HG03139 (cell line): ENCODE data around the gene MAML3.
"Not testable (repeated sequence)": the region's sequence is repeated elsewhere in the genome, so short reads cannot be mapped to it uniquely, and the experiment has no call there.

Experiments used
- ATAC-seq: cut with Tn5 transposase; IDR thresholded peaks from one replicate; pipeline ENCODE4 v1.9.1; 2021; ENCODE audit not compliant: unreplicated experiment

MAML3 gene

DNA sequence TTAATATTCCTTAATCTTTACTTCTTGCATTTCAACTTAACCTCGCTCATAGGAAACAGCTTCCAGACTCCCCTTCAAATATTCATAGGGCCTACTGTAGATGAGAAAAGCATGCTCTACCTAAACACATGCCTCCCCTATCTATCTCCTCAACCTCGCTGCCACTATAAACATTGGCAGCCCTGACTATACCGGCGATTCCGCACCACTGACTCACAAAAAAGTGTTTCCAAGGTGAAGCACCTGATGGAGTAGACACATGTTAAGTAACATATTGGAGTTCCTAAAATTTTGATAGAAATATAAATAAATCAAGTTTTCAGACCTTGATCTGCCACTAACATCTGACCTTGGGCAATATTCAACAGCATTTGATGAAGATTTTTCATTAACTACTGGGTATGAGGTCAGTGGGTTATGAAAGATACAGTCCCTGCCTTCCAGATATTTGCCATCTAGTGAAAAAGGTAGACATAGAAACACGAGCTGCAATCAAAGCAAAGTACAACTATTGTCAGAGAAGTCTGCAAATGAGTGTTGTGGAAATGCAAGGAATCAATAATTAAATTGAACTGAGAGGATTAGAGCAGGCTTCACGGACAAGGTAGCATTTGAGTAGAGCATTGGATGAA, 184.2 kb downstream of the MAML3 start:
- no peak for ATAC-seq

DNA sequence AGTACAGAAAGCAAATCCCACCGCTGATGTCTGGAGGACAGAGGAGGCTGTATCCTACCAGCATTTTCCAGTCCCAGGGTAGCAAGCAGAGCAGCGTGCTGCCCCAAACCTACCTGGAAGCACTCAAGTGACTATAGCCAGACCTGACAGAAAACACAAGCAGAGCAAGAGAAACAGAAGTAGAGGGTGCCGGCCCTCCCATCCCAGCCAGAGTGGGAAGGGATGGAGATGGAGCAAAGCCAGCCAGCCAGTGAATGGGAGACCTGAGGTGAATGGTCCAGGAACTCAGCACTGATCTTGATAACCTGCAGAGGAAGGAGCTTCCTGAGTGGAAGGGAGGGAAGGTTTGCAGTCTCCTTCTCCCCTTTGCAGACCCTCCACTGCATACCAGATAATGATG, 185.2 kb downstream of the MAML3 start:
- no peak for ATAC-seq

- no peak for ATAC-seq
Observed at GRCh38 chr4:139966383-139966782, 187.6 kb downstream of the MAML3 start.

GRCh38 chr4:139965789-139966188, 188.2 kb downstream of the MAML3 start:
- ATAC-seq, result no peak

GRCh38 chr4:139963708-139964107, 190.3 kb downstream of the MAML3 start:
- no peak for ATAC-seq

GRCh38 chr4:139962130-139962684, 191.8 kb downstream of the MAML3 start:
- no peak for ATAC-seq

GRCh38 chr4:139961344-139961946, 192.5 kb downstream of the MAML3 start:
- ATAC-seq, result no peak

DNA sequence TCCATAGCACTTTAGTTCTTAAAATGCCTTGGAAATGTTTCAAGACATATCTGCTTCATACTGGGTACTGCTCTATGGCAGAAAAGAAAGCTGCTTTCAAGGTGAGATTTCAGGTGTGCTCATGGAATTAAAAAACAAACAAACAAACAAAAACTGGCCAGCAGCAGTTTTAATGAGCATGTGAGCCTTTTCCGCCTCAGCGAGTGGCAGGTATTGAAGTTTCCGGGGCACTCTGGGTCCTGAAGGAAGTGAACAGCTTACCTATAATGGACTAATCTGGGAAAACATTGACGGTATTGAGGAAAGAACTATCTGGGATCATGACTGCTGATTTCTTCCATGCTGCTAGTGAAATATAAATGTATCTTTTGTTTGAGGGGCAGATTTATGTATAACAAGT, 194.6 kb downstream of the MAML3 start:
- no peak for ATAC-seq

- ATAC-seq, result no peak
Observed at GRCh38 chr4:139958739-139959098, 195.3 kb downstream of the MAML3 start.

GRCh38 chr4:139957986-139958738, 195.8 kb downstream of the MAML3 start:
- ATAC-seq, result no peak

DNA sequence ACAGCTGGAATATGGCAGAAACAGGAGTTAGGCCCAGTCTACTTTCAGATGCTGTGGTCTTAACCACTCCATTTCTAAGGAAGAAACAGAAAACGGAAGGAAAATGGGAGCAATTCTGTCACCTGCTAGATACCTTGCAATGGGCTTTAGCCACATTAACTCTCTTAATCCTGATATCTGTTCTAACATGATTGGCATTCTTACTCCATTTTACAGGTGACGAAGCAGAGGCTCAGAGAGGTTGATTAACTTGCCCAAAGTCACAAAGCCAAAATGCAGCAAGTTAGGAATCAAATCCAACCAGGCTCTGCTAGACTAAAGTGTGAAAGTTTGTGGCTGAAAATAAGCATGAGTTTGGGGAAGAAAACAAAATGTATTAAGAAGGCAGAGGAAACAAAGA, 196.9 kb downstream of the MAML3 start:
- ATAC-seq, result no peak

- ATAC-seq, result no peak
Observed at GRCh38 chr4:139956507-139957017, 197.4 kb downstream of the MAML3 start.

DNA sequence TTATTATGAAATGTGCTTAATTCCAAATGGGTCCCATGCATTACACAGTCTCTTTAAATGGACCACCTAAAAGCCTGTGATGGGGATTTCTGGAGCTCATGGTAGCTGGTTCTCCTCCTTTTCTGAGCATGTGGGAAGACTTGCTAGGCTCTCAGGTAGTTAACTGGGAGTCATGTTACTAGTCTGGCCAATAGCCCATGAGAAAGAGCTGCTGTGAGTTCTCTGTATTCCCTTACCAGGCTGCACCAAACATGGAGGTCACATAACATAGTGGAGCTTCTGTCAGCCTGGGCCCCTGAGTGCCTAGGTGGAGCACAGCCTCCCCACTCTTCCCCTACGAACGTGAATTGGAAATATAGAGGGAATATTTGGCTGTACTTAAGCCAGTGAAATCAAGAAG, 198.4 kb downstream of the MAML3 start:
- ATAC-seq, result no peak

DNA sequence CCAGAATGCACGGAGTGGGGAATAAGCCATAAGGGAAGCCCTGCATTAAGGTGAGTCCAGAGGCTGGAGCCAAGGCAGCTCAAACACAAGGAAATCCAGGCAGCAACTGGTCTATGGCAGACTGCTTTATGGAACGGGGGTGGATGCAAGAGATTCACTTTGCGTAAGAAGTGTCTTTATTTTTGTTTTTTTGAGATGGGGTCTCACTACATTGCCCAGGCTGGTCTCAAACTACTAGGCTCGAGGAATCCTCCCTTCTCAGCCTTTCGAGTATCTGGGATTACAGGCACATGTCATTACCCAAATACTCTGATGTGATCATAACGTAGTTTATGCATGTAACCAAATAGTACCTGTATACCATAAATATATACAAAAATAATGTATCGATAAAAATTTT, 199.5 kb downstream of the MAML3 start:
- no peak for ATAC-seq

GRCh38 chr4:139951021-139951420, 203.0 kb downstream of the MAML3 start:
- ATAC-seq, result no peak

- peak; percentile 96 for ATAC-seq
Observed at GRCh38 chr4:139950568-139950967, 203.4 kb downstream of the MAML3 start.

DNA sequence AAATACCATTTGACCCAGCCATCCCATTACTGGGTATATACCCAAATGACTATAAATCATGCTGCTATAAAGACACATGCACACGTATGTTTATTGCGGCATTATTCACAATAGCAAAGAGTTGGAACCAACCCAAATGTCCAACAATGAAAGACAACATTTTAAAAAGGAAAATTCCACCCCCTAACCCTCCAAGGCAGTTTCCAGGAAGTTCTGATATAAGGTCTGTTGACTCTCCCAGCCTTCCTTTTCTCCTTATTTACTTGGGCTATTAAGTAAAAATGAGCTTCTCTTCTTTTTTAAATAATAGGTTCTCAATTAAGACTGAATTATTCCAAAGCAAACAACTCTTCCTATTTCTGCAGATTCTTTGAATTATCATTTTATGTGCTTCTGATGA, 209.1 kb downstream of the MAML3 start:
- not testable (repeated sequence) for ATAC-seq

DNA sequence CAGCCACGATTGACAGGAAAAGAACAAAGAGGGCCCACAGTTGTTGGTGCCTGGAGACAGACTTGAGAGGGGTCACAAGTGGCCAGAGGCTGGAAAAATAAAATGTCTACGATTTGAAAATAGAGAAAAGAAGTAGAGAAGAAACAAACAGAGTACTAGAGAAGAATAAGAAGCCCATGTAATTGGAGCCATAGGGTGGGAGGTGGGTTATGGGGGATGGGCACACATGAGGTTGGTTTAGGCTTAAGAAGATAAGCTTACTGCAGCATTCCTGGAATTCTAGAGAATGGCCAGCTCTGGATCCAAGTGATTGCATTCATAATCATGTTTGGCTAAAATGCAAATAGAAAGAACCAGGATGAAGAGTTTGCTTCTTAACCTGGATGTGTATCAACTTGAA, 210.7 kb downstream of the MAML3 start:
- no peak for ATAC-seq

- no peak for ATAC-seq
Observed at GRCh38 chr4:139942241-139942640, 211.7 kb downstream of the MAML3 start.

DNA sequence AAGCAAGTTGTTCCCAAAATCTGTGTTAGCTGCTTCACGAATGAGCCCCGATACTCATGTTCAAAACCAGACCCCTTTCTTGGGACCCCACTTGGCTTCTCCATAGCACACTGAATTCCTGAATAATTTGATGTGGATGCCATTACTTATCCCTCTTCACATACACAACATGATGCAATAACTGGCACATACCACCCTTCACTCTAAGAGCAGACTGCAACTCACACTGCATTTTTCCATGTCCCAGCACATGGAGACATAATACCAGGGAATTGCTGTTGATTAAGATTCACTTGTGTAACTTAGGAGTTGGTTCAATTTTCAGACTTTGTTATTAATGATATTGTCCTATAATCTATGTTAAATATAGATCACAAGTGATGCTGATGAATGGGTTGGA, 213.4 kb downstream of the MAML3 start:
- no peak for ATAC-seq

GRCh38 chr4:139938414-139938813, 215.6 kb downstream of the MAML3 start:
- no peak for ATAC-seq

- ATAC-seq, result no peak
Observed at GRCh38 chr4:139935911-139936310, 218.1 kb downstream of the MAML3 start.
